Mesenchymal stem cell (in vitro differentiated cells and primary cell): ENCODE data around the gene JAG1.
A peak's percentile ranks its signal among the peaks of the same experiment; 100 is the strongest.
"Not testable (repeated sequence)": the region's sequence is repeated elsewhere in the genome, so short reads cannot be mapped to it uniquely, and the experiment has no call there.

Experiments used
- DNase-seq: peaks from one replicate; pipeline ENCODE4 v3.0.0-alpha.2; 2013
- H2AFZ ChIP-seq: one replicate; pipeline ENCODE4 v1.6.1; 2013; ENCODE audit warnings: low read depth, mild to moderate bottlenecking, control low read depth, inconsistent platforms, low read length, moderate library complexity
- H2AK5ac ChIP-seq: 2 replicates; pipeline ENCODE4 v1.6.1; 2013; ENCODE audit warnings: low read length, moderate library complexity, mild to moderate bottlenecking, inconsistent platforms; ENCODE audit not compliant: severe bottlenecking
- H2BK120ac ChIP-seq: one replicate; pipeline ENCODE4 v1.6.1; 2013; ENCODE audit warnings: low read depth, mild to moderate bottlenecking, inconsistent platforms, low read length, moderate library complexity
- H2BK12ac ChIP-seq, 2 experiments: one replicate each; pipeline ENCODE4 v1.6.1; 2013; ENCODE audit warnings: inconsistent platforms in 2 of 2, low read length in 2 of 2, mild to moderate bottlenecking in 2 of 2, moderate library complexity in 2 of 2, control low read depth in 1 of 2
- H2BK15ac ChIP-seq: one replicate; pipeline ENCODE4 v1.6.1; 2013; ENCODE audit warnings: mild to moderate bottlenecking, low read depth, inconsistent platforms; ENCODE audit not compliant: poor library complexity, severe bottlenecking
- H2BK5ac ChIP-seq: 2 replicates; pipeline ENCODE4 v1.6.1; 2013; ENCODE audit warnings: low read depth, mild to moderate bottlenecking, low read length, control low read depth, inconsistent platforms; ENCODE audit not compliant: poor library complexity, severe bottlenecking
- H3K14ac ChIP-seq, 2 experiments: one replicate each; pipeline ENCODE4 v1.6.1; 2013; ENCODE audit warnings: inconsistent platforms in 2 of 2, low read length in 2 of 2, control low read depth in 1 of 2, mild to moderate bottlenecking in 1 of 2, moderate library complexity in 1 of 2
- H3K18ac ChIP-seq, 2 experiments: one replicate each; pipeline ENCODE4 v1.6.1; 2013; ENCODE audit warnings: inconsistent platforms in 2 of 2, low read length in 2 of 2, control low read depth in 1 of 2, low read depth in 1 of 2, mild to moderate bottlenecking in 1 of 2
- H3K23ac ChIP-seq, 2 experiments: one replicate each; pipeline ENCODE4 v1.6.1; 2013; ENCODE audit warnings: inconsistent platforms in 2 of 2, low read length in 2 of 2, mild to moderate bottlenecking in 2 of 2, moderate library complexity in 2 of 2, control low read depth in 1 of 2
- H3K27ac ChIP-seq: 2 replicates; pipeline ENCODE4 v1.5.1; 2013; ENCODE audit warnings: mild to moderate bottlenecking, moderate library complexity, low read length, control low read depth, inconsistent platforms; ENCODE audit not compliant: poor library complexity, severe bottlenecking
- H3K27me3 ChIP-seq, 2 experiments: 2 replicates each; pipeline versions ENCODE4 v1.6.1 to v1.7.0; 2013; ENCODE audit warnings: low read length in 2 of 2, mild to moderate bottlenecking in 2 of 2, moderate library complexity in 2 of 2, control low read depth in 1 of 2, inconsistent platforms in 1 of 2; ENCODE audit not compliant: control insufficient read depth in 1 of 2, insufficient read depth in 1 of 2
- H3K36me3 ChIP-seq, 2 experiments: 2 replicates each; pipeline versions ENCODE4 v1.6.1 to v1.7.0; 2013; ENCODE audit warnings: low read length in 2 of 2, control low read depth in 1 of 2, inconsistent platforms in 1 of 2, low read depth in 1 of 2, mild to moderate bottlenecking in 1 of 2; ENCODE audit not compliant: insufficient read depth in 2 of 2, control insufficient read depth in 1 of 2
- H3K4ac ChIP-seq, 2 experiments: one replicate each; pipeline ENCODE4 v1.6.1; 2013; ENCODE audit warnings: inconsistent platforms in 2 of 2, low read length in 2 of 2, mild to moderate bottlenecking in 2 of 2, moderate library complexity in 2 of 2, control low read depth in 1 of 2, low read depth in 1 of 2
- H3K4me1 ChIP-seq: 2 replicates; pipeline ENCODE4 v1.6.1; 2013; ENCODE audit warnings: low read depth, low read length, control low read depth; ENCODE audit not compliant: control insufficient read depth, insufficient read depth
- H3K4me2 ChIP-seq: 2 replicates; pipeline ENCODE4 v1.6.1; 2013; ENCODE audit warnings: low read length, mild to moderate bottlenecking, inconsistent platforms; ENCODE audit not compliant: poor library complexity, severe bottlenecking
- H3K4me3 ChIP-seq, 2 experiments: 2 replicates each; pipeline versions ENCODE4 v1.5.1 to v1.7.0; 2013; ENCODE audit warnings: low read length in 2 of 2, mild to moderate bottlenecking in 2 of 2, control low read depth in 1 of 2, low read depth in 1 of 2; ENCODE audit not compliant: insufficient read depth in 1 of 2
- H3K79me1 ChIP-seq: replicated peaks from 2 replicates; pipeline ENCODE4 v1.6.1; 2013; ENCODE audit warnings: mild to moderate bottlenecking, control low read depth, low read length, inconsistent platforms; ENCODE audit not compliant: poor library complexity, severe bottlenecking
- H3K9ac ChIP-seq: 2 replicates; pipeline ENCODE4 v1.7.0; 2013; ENCODE audit warnings: mild to moderate bottlenecking, low read length, moderate library complexity
- H3K9me3 ChIP-seq: 2 replicates; pipeline ENCODE4 v1.7.0; 2013; ENCODE audit warnings: mild to moderate bottlenecking, low read length; ENCODE audit not compliant: control insufficient read depth
- H4K8ac ChIP-seq: one replicate; pipeline ENCODE4 v1.6.1; 2013; ENCODE audit warnings: inconsistent platforms, mild to moderate bottlenecking, low read length, moderate library complexity
- H4K91ac ChIP-seq: one replicate; pipeline ENCODE4 v1.6.1; 2013; ENCODE audit warnings: mild to moderate bottlenecking, low read length, inconsistent platforms
- WGBS: methylation state at CpG from one replicate; pipeline ENCODE4 v1.1.7; 2013; ENCODE audit warnings: mixed read lengths; 5-methylcytosine and 5-hydroxymethylcytosine counted together

JAG1 gene

GRCh38 chr20:10617549-10618133 lies 56.2 kb downstream of the JAG1 start:
- not testable (repeated sequence) for H2BK120ac ChIP-seq, H3K14ac ChIP-seq, H3K4me3 ChIP-seq, DNase-seq, H3K27ac ChIP-seq, H3K4me1 ChIP-seq, H3K4ac ChIP-seq, H3K79me1 ChIP-seq, H3K9me3 ChIP-seq, H3K9ac ChIP-seq, H2AFZ ChIP-seq, H2BK15ac ChIP-seq, H3K27me3 ChIP-seq, H4K8ac ChIP-seq, H4K91ac ChIP-seq, H3K36me3 ChIP-seq, H3K4me2 ChIP-seq, H2BK5ac ChIP-seq, H3K23ac ChIP-seq
- Histone ChIP-seq H2AK5ac (peak overlapping the region; percentile 49), H3K18ac (peak overlapping the region in 1 of 2 experiments; percentile 15), H2BK12ac (peak overlapping the region in 1 of 2 experiments; percentile 75)
- WGBS = 100% methylated on average over 3 of the region's 4 CpGs

- no peaks in the 10 kb centered on the region for H3K27me3 ChIP-seq
- H3K79me1 ChIP-seq = peaks cover 2% of the 10 kb centered on the region
- H3K9ac ChIP-seq = no peak overlapping the region
- H3K27ac ChIP-seq = no peak overlapping the region
- H3K4me2 ChIP-seq = no peak overlapping the region
- H4K8ac ChIP-seq = no peak overlapping the region
- H3K18ac ChIP-seq = no peak overlapping the region
- no peak overlapping the region for H3K4me3 ChIP-seq
- H2BK15ac ChIP-seq = no peak overlapping the region
- no peak overlapping the region for H2AFZ ChIP-seq
- no peak overlapping the region for H3K14ac ChIP-seq
- H2AK5ac ChIP-seq = no peak overlapping the region
- no peak overlapping the region for H2BK12ac ChIP-seq
- H3K23ac ChIP-seq = no peak overlapping the region
- H3K9me3 ChIP-seq = no peaks in the 10 kb centered on the region
- 98% methylated on average over 2 of the region's 3 CpGs for WGBS
- peaks cover 4% of the 10 kb centered on the region for H3K4me1 ChIP-seq
- no peak overlapping the region for H4K91ac ChIP-seq
- DNase-seq = no peak
- no peak overlapping the region for H3K4ac ChIP-seq
- no peak overlapping the region for H2BK120ac ChIP-seq
- no peak overlapping the region for H2BK5ac ChIP-seq
- peaks cover 0 to 3% of the 10 kb centered on the region in 2 experiments for H3K36me3 ChIP-seq
These were observed 57.6 kb downstream of the JAG1 start for GRCh38 chr20:10616212-10616611.

GRCh38 chr20:10613911-10614310 lies 59.9 kb downstream of the JAG1 start:
- Histone ChIP-seq H3K18ac (no peak overlapping the region), H3K14ac (no peak overlapping the region), H4K8ac (no peak overlapping the region), H4K91ac (no peak overlapping the region), H2AK5ac (no peak overlapping the region), H3K27ac (no peak overlapping the region), H3K27me3 (no peaks in the 10 kb centered on the region), H2AFZ (no peak overlapping the region), H3K36me3 (peaks cover 0 to 3% of the 10 kb centered on the region in 2 experiments), H3K4me3 (no peak overlapping the region), H3K23ac (no peak overlapping the region), H3K4me1 (peaks cover 6% of the 10 kb centered on the region), H2BK5ac (no peak overlapping the region), H2BK12ac (no peak overlapping the region), H3K79me1 (no peaks in the 10 kb centered on the region), H2BK120ac (no peak overlapping the region), H3K9ac (no peak overlapping the region), H3K9me3 (no peaks in the 10 kb centered on the region), H2BK15ac (no peak overlapping the region), H3K4me2 (no peak overlapping the region), H3K4ac (no peak overlapping the region)
- no peak for DNase-seq
- 97% methylated on average over 11 of the region's 18 CpGs for WGBS

DNA sequence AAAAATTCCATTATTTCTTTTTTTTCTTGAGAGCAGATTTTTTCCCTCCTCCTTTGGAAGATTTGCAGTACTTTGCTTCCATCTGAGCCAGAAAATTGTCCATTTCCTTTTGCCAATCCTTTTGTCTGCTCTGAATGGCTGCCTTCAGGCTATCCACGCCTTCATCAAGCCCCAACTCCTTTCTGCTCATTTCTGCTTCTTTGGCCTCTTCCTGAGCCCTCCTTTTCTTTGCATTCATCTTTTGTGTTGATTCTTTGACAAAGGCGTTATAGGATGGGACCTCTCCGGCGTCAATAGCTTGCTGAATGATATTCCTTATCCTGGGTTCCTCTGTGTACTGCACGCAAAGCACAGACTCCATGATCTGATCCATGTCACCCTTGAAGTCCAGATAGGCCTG lies 60.4 kb downstream of the JAG1 start:
- not testable (repeated sequence) for H2BK5ac ChIP-seq, H3K79me1 ChIP-seq, H2AK5ac ChIP-seq, H3K27me3 ChIP-seq, H3K36me3 ChIP-seq, H3K18ac ChIP-seq, H3K27ac ChIP-seq, H3K4me2 ChIP-seq, H3K23ac ChIP-seq, H2BK120ac ChIP-seq, DNase-seq, H2BK15ac ChIP-seq, H2BK12ac ChIP-seq, H2AFZ ChIP-seq, H3K4me3 ChIP-seq, H3K4ac ChIP-seq, H3K14ac ChIP-seq, H3K9me3 ChIP-seq, H3K9ac ChIP-seq, H4K8ac ChIP-seq, H4K91ac ChIP-seq, H3K4me1 ChIP-seq
- WGBS = over 99% methylated on average over 4 of the region's 5 CpGs
